A673 (cell line): ENCODE results near the gene NVL. TPM values are rescaled to one million over a fixed set of nuclear protein-coding genes. Genes with fewer than 3 reads are reported as not detected.

Source experiments
- BruUV-seq: library from RNA; stranded (reverse); fragments of 400-500 nt; replicated peaks from 2 replicates; lab custom pipeline; 2021; lab: Mats Ljungman, UMichigan
- CTCF ChIA-PET: fragments of 300-600 bp; sonication (Branson Sonifier 250); formaldehyde crosslinking; loops from one replicate; lab custom pipeline; 2022; ENCODE audit warnings: antibody characterized with exemption; lab: Charles Lee
- POLR2A ChIA-PET: fragments of 300-600 bp; sonication (Branson Sonifier 250); formaldehyde crosslinking; loops from one replicate; lab custom pipeline; 2022; ENCODE audit warnings: antibody characterized with exemption; ENCODE audit not compliant: low non-redundant PET; lab: Charles Lee
- DNase-seq: peaks from one replicate; pipeline ENCODE4 v3.0.0-alpha.2; 2015; ENCODE audit warnings: low spot score
- H3K27ac ChIP-seq: fragments of 200-600 bp; sonication (generic); 2 replicates; pipeline ENCODE4 v1.5.1; 2016; ENCODE audit warnings: mixed run types, low read depth, mild to moderate bottlenecking, mixed read lengths, antibody characterized with exemption, low read length; ENCODE audit not compliant: poor library complexity, severe bottlenecking
- H3K27me3 ChIP-seq: fragments of 200-600 bp; sonication (generic); replicated peaks from 2 replicates; pipeline ENCODE4 v1.6.1; 2017; ENCODE audit warnings: mixed run types, low read depth, mild to moderate bottlenecking, mixed read lengths, antibody characterized with exemption, low read length; ENCODE audit not compliant: insufficient read depth, poor library complexity
- H3K36me3 ChIP-seq: fragments of 200-600 bp; sonication (generic); 2 replicates; pipeline ENCODE4 v1.6.1; 2016; ENCODE audit warnings: mixed run types, mild to moderate bottlenecking, mixed read lengths, antibody characterized with exemption, low read length; ENCODE audit not compliant: insufficient read depth, poor library complexity, severe bottlenecking
- H3K4me1 ChIP-seq: fragments of 200-600 bp; sonication (generic); 2 replicates; pipeline ENCODE4 v1.6.1; 2017; ENCODE audit warnings: mixed run types, mild to moderate bottlenecking, mixed read lengths, antibody characterized with exemption, low read length; ENCODE audit not compliant: insufficient read depth, poor library complexity, severe bottlenecking
- H3K4me3 ChIP-seq: fragments of 200-600 bp; sonication (generic); 2 replicates; pipeline ENCODE4 v1.5.1; 2016; ENCODE audit warnings: low read depth, mixed run types, mild to moderate bottlenecking, mixed read lengths, low read length; ENCODE audit not compliant: poor library complexity, severe bottlenecking
- H3K9me3 ChIP-seq: fragments of 200-600 bp; sonication (generic); 2 replicates; pipeline ENCODE4 v1.6.1; 2016; ENCODE audit warnings: mixed run types, low read depth, mild to moderate bottlenecking, mixed read lengths, antibody characterized with exemption, low read length; ENCODE audit not compliant: poor library complexity, severe bottlenecking
- CTCF ChIP-seq: fragments of 300-800, 200-600 bp; sonication (generic); conservative IDR thresholded peaks from 2 replicates; pipeline ENCODE4 v1.5.1; 2017; ENCODE audit warnings: low read depth, mild to moderate bottlenecking, antibody characterized with exemption, low read length, moderate library complexity, mixed read lengths
- EZH2 ChIP-seq: fragments of 200-600 bp; sonication (generic); IDR thresholded peaks from 2 replicates; pipeline ENCODE4 v1.6.1; 2017; ENCODE audit warnings: borderline replicate concordance, low read depth, mild to moderate bottlenecking, mixed read lengths, antibody characterized with exemption, low read length; ENCODE audit not compliant: poor library complexity, severe bottlenecking
- intact Hi-C: fragments of 100-400 bp; cut with micrococcal nuclease; formaldehyde crosslinking; loops from one replicate; pipeline ENCODE4 v1.10.0; 2022; ENCODE audit not compliant: unreplicated experiment
- total RNA-seq: library from RNA; stranded (reverse); gene quantifications from 2 replicates; pipeline ENCODE4 v1.2.3, GENCODE V29; 2021

NVL gene
- total RNA-seq, 1 experiment from 2014 or later, result 54.8 TPM

GRCh38 chr1:224267925-224268324 lies 62.0 kb downstream of the NVL start:
- no TSS peak for BruUV-seq
- Histone ChIP-seq H3K27me3 (no peaks in the 10 kb centered on the region), H3K27ac (no peak overlapping the region), H3K9me3 (no peaks in the 10 kb centered on the region), H3K4me3 (no peak overlapping the region), H3K36me3 (no peaks in the 10 kb centered on the region), H3K4me1 (no peaks in the 10 kb centered on the region)
- POLR2A ChIA-PET, result no interaction called here
- TF ChIP-seq EZH2, result no peak
- TF ChIP-seq CTCF, result no peak
- CTCF ChIA-PET, result interaction anchor here (0.6 kb wide), 1 partner anchor 655 kb away, joined by 5 read pairs; no protein-coding TSS in a partner anchor
- intact Hi-C loops, result no loop called here
- no peak for DNase-seq

DNA sequence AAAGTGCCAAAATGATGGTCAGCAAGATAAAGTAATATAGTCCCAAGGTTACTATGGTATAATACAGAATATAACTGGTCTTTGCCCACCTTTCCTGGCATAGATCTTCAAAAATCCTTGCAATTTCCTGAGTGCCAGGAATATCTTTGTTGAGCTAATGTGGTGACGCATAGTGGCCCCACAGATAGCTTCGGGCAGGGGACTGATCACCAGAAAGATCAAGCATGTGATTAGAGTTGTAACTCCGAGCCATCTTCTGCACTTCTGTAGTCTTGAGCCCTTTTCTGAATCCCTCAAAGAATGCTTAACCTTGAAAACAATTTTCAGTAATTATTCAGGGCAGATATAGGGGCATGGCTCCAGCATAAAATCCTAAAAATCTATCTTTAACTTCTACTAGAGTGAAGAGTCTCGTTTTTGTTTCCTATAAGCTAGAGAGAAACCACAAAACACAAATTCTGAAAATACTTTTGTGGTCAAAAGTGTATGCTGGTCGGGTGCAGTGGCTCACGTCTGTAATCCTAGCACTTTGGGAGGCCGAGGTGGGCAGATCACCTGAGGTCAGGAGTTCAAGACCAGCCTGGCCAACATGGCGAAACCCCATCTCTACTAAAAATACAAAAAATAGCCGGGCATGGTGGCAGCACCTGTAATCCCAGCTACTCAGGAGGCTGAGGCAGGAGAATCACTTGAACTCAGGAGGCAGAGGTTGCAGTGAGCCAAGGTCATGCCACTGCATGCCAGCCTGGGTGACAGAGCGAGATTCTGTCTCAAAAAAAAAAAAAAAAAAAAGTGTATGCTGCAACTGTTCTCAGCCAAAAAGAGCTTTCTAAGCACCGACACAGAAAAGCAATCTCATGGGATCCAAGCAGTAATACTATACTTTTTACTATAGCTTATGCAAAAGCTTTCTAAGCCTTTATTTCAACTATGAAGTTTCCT lies 62.8 kb downstream of the NVL start:
- BruUV-seq, result no TSS peak
- H3K27ac ChIP-seq, result no peak overlapping the region
- intact Hi-C loops, result no loop called here
- H3K27me3 ChIP-seq, result no peaks in the 10 kb centered on the region
- TF ChIP-seq CTCF, result no peak
- TF ChIP-seq EZH2, result no peak
- H3K36me3 ChIP-seq, result no peaks in the 10 kb centered on the region
- DNase-seq, result no peak
- POLR2A ChIA-PET, result no interaction called here
- H3K4me1 ChIP-seq, result no peaks in the 10 kb centered on the region
- no peaks in the 10 kb centered on the region for H3K9me3 ChIP-seq
- H3K4me3 ChIP-seq, result no peak overlapping the region
- CTCF ChIA-PET, result interaction anchor here (0.6 kb wide), 1 partner anchor 656 kb away, joined by 5 read pairs; no protein-coding TSS in a partner anchor

DNA sequence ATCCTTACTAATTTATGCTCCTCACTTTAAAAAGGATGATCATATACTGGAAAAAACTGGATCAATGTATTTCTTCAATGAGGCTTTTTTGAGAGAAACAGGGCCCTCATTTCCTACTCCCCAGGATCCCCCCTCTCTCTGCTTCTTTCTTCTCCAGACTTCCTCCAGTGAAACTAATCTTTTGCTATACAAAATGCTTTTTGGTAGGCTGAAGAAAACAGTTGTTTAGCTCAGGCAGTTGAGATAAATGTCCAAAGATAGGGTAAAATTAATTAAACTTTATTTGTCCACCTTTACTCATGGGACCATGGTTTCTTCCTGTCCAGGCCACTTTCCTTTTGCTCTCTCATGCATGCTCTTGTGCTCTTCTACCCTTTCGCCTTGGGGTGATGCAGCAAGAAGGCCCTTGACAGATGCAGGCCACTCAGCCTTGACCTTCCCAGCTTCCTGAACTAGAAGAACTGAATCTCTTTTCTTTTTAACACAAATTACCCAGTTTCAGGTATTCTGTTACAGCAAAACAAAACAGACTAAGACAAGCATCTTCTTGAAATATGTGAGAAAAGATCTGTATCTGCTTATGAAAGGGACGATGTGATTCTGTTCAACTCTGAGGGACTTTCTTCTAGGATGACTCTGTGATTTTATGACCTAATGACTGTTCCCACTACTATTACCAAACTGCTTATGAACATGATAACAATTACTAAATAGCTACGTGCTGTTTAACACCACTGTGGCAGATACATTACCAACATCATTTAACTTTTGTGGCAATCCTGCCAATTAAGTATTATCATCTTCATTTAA lies 63.7 kb downstream of the NVL start:
- intact Hi-C loops, result no loop called here
- H3K27ac ChIP-seq, result no peak overlapping the region
- H3K9me3 ChIP-seq, result no peaks in the 10 kb centered on the region
- CTCF ChIA-PET, result no interaction called here
- POLR2A ChIA-PET, result no interaction called here
- TF ChIP-seq CTCF (no peak), EZH2 (no peak)
- H3K4me1 ChIP-seq, result no peaks in the 10 kb centered on the region
- no peak for DNase-seq
- no peaks in the 10 kb centered on the region for H3K36me3 ChIP-seq
- H3K4me3 ChIP-seq, result no peak overlapping the region
- BruUV-seq, result TSS peak; percentile 17
- H3K27me3 ChIP-seq, result no peaks in the 10 kb centered on the region
